ENCODE data around the gene ITGA4. TPM values are rescaled to one million over a fixed set of nuclear protein-coding genes. Genes with fewer than 3 reads are reported as not detected.

The ITGA4 gene
- total RNA-seq: 10 to 100 TPM; 27.7 to 33.6 TPM

- ATAC-seq (peak; percentile 86), DNase-seq (peak; percentile 93)
- Mint-ChIP-seq H3K4me3 (peak within 1 kb of the TSS; percentile 91), H3K9me3 (ENCODE audit: low read depth) (no peaks in the 10 kb centered on the region), H3K36me3 (ENCODE audit: low read depth) (peaks cover 7% of the 10 kb centered on the region), H3K27me3 (no peaks in the 10 kb centered on the region), H3K4me1 (peaks cover 53% of the 10 kb centered on the region), H3K27ac (peak within 1 kb of the TSS; percentile 95)
- intact Hi-C loops (cut with DNase I, micrococcal nuclease): loop anchor here (1.0 to 5.0 kb wide), 9 partner anchors 26 to 475 kb away; partner anchors contain the start of gene UBE2E3 (in 1 of the 2)
- POLR2A ChIA-PET: no interaction called here
- CTCF ChIA-PET: interaction anchor here (0.8 to 6.7 kb wide), 14 partner anchors 10 to 352 kb away, joined by 3 to 55 read pairs (median 3); no protein-coding TSS in a partner anchor
Measured at GRCh38 chr2:181457121-181457740, at the start of gene ITGA4. Gene ITGA4, plus strand, starts transcription at chr2:181457386. Its CDS starts 269 bp downstream, at chr2:181457655.

DNA sequence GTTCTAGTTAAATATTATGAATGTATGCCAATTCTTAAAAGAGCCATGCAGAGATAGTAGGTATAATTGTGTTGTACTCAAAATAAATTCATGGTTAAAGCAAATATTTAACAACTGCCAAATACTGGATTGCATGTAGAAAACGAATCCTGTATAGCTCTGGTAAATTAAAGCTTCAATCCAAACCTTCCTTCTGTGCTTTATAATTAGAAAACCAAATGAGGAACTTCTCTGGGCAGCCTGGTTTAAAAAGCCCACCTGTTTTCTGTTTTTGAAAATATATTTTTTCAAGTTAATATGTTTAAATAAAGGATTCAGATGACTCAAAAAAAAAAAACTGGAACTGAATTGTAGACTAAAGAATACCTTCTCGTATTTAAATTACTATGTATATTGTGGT lies 48.3 kb upstream of the ITGA4 start:
- H3K27ac Mint-ChIP-seq: no peak overlapping the region
- intact Hi-C loops (cut with DNase I, micrococcal nuclease): no loop called here
- no peak for DNase-seq
- peaks cover 5% of the 10 kb centered on the region for H3K36me3 Mint-ChIP-seq (ENCODE audit: low read depth)
- H3K4me1 Mint-ChIP-seq: peaks cover 2% of the 10 kb centered on the region
- ChIA-PET CTCF (no interaction called here), POLR2A (no interaction called here)
- peaks cover 8% of the 10 kb centered on the region for H3K9me3 Mint-ChIP-seq (ENCODE audit: low read depth)
- H3K27me3 Mint-ChIP-seq: no peaks in the 10 kb centered on the region
- no peak overlapping the region for H3K4me3 Mint-ChIP-seq
- ATAC-seq: no peak

DNA sequence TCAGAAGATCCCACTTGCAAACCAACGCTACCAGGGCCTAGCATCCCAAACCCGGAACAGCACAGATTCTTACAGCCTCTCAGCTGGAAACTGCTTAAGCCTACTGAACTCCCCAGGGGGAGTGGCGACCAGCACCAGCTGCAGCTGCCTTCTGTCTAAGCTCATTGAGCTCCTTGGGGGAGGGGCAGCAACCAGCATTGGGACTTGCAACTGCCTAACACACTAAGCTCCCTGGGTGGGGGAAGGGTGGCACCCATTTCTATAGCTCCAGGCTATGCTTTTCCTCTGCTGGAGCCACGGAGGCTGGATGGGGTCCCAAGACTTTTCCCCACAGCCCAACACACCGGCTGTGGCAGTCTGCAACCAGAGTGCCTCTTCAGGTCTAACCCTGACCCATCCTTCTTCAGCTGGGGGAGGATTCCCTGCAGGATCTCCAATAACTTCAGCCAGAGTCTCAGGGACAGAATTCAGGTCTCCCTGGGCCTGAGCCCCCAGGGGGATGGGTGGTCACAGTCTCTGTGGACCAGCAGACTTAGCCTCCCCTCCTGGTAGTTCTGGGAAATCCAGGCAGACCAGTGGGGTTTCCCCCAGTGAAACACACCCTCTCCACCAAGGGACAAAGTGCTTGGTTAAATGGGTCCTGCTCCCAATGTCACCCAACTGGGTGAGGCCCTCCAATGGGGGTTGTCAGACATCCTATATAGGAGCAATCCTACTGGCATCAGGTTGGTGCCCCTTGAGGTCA lies 45.9 kb upstream of the ITGA4 start:
- Mint-ChIP-seq H3K4me3 (no peak overlapping the region), H3K36me3 (ENCODE audit: low read depth) (peaks cover 9% of the 10 kb centered on the region), H3K9me3 (ENCODE audit: low read depth) (peaks cover 20% of the 10 kb centered on the region), H3K4me1 (peaks cover 2% of the 10 kb centered on the region), H3K27ac (no peak overlapping the region), H3K27me3 (no peaks in the 10 kb centered on the region)
- ATAC-seq (no peak), DNase-seq (no peak)
- intact Hi-C loops (cut with DNase I, micrococcal nuclease): no loop called here
- CTCF ChIA-PET: interaction anchor here (0.9 kb wide), 2 partner anchors 36 to 220 kb away, joined by 3 read pairs; no protein-coding TSS in a partner anchor
- POLR2A ChIA-PET: no interaction called here

GRCh38 chr2:181419129-181419855 lies 37.9 kb upstream of the ITGA4 start:
- peaks cover 9% of the 10 kb centered on the region for H3K9me3 Mint-ChIP-seq (ENCODE audit: low read depth)
- ChIA-PET CTCF (interaction anchor here (0.6 kb wide), 2 partner anchors 116 to 716 kb away, joined by 3 read pairs; no protein-coding TSS in a partner anchor), POLR2A (no interaction called here)
- intact Hi-C loops (cut with DNase I, micrococcal nuclease): no loop called here
- H3K27me3 Mint-ChIP-seq: no peaks in the 10 kb centered on the region
- no peak overlapping the region for H3K27ac Mint-ChIP-seq
- ATAC-seq (no peak), DNase-seq (no peak)
- H3K4me1 Mint-ChIP-seq: peaks cover 20% of the 10 kb centered on the region
- H3K4me3 Mint-ChIP-seq: no peak overlapping the region
- peaks cover 2% of the 10 kb centered on the region for H3K36me3 Mint-ChIP-seq (ENCODE audit: low read depth)

GRCh38 chr2:181420259-181421130 lies 36.7 kb upstream of the ITGA4 start:
- ATAC-seq (peak; percentile 37), DNase-seq (no peak)
- Mint-ChIP-seq H3K36me3 (ENCODE audit: low read depth) (no peaks in the 10 kb centered on the region), H3K27ac (peak overlapping the region; percentile 62), H3K9me3 (ENCODE audit: low read depth) (peaks cover 1% of the 10 kb centered on the region), H3K4me3 (no peak overlapping the region), H3K4me1 (peaks cover 20% of the 10 kb centered on the region), H3K27me3 (no peaks in the 10 kb centered on the region)
- intact Hi-C loops (cut with DNase I, micrococcal nuclease): loop anchor here in 1 of 2 experiments (5.0 kb wide), 1 partner anchor 37 kb away; the partner anchor contains the start of gene ITGA4
- ChIA-PET CTCF (interaction anchor here (0.6 to 1.4 kb wide), 5 partner anchors 9 to 316 kb away, joined by 3 read pairs; no protein-coding TSS in a partner anchor), POLR2A (no interaction called here)

GRCh38 chr2:181421131-181421458 lies 36.1 kb upstream of the ITGA4 start:
- intact Hi-C loops (cut with DNase I, micrococcal nuclease): loop anchor here in 1 of 2 experiments (5.0 kb wide), 1 partner anchor 36 kb away; the partner anchor contains the start of gene ITGA4
- ATAC-seq: peak; percentile 77
- no peak for DNase-seq
- no peaks in the 10 kb centered on the region for H3K27me3 Mint-ChIP-seq
- ChIA-PET POLR2A (no interaction called here), CTCF (interaction anchor here (0.6 to 1.4 kb wide), 3 partner anchors 40 to 316 kb away, joined by 3 read pairs; no protein-coding TSS in a partner anchor)
- no peaks in the 10 kb centered on the region for H3K9me3 Mint-ChIP-seq (ENCODE audit: low read depth)
- no peaks in the 10 kb centered on the region for H3K36me3 Mint-ChIP-seq (ENCODE audit: low read depth)
- peak overlapping the region; percentile 62 for H3K27ac Mint-ChIP-seq
- H3K4me3 Mint-ChIP-seq: no peak overlapping the region
- H3K4me1 Mint-ChIP-seq: peaks cover 20% of the 10 kb centered on the region

GRCh38 chr2:181421464-181421863 lies 35.7 kb upstream of the ITGA4 start:
- Mint-ChIP-seq H3K4me3 (no peak overlapping the region), H3K27me3 (no peaks in the 10 kb centered on the region), H3K27ac (peak overlapping the region; percentile 62), H3K4me1 (peaks cover 20% of the 10 kb centered on the region), H3K36me3 (ENCODE audit: low read depth) (no peaks in the 10 kb centered on the region), H3K9me3 (ENCODE audit: low read depth) (no peaks in the 10 kb centered on the region)
- ChIA-PET POLR2A (no interaction called here), CTCF (interaction anchor here (0.6 to 1.4 kb wide), 3 partner anchors 39 to 317 kb away, joined by 3 read pairs; no protein-coding TSS in a partner anchor)
- ATAC-seq: no peak
- DNase-seq: no peak
- intact Hi-C loops (cut with DNase I, micrococcal nuclease): loop anchor here in 1 of 2 experiments (5.0 kb wide), 1 partner anchor 36 kb away; the partner anchor contains the start of gene ITGA4

GRCh38 chr2:181426672-181427071 lies 30.5 kb upstream of the ITGA4 start:
- ATAC-seq: no peak
- Mint-ChIP-seq H3K36me3 (ENCODE audit: low read depth) (no peaks in the 10 kb centered on the region), H3K4me3 (no peak overlapping the region), H3K4me1 (peaks cover 29% of the 10 kb centered on the region), H3K9me3 (ENCODE audit: low read depth) (no peaks in the 10 kb centered on the region), H3K27me3 (no peaks in the 10 kb centered on the region), H3K27ac (no peak overlapping the region)
- DNase-seq: no peak
- CTCF ChIA-PET: interaction anchor here (0.7 to 2.5 kb wide), 3 partner anchors 34 to 289 kb away, joined by 3 to 7 read pairs (median 3); no protein-coding TSS in a partner anchor
- intact Hi-C loops (cut with DNase I, micrococcal nuclease): no loop called here
- POLR2A ChIA-PET: interaction anchor here (0.6 to 0.7 kb wide), 2 partner anchors 33 kb away, joined by 3 read pairs; no protein-coding TSS in a partner anchor

GRCh38 chr2:181430406-181431118 lies 26.6 kb upstream of the ITGA4 start:
- CTCF ChIA-PET: interaction anchor here (0.5 to 1.6 kb wide), 10 partner anchors 25 to 227 kb away, joined by 3 to 10 read pairs (median 3); partner anchors contain the start of gene ITGA4
- Mint-ChIP-seq H3K27me3 (no peaks in the 10 kb centered on the region), H3K9me3 (ENCODE audit: low read depth) (peaks cover 4% of the 10 kb centered on the region), H3K4me1 (peaks cover 24% of the 10 kb centered on the region), H3K4me3 (no peak overlapping the region), H3K27ac (peak overlapping the region; percentile 63), H3K36me3 (ENCODE audit: low read depth) (no peaks in the 10 kb centered on the region)
- POLR2A ChIA-PET: no interaction called here
- intact Hi-C loops (cut with DNase I, micrococcal nuclease): loop anchor here (1.0 to 10.0 kb wide), 3 partner anchors 25 to 284 kb away; partner anchors contain the start of gene ITGA4 (in 1 of the 2)
- DNase-seq (peak; percentile 9), ATAC-seq (peak; percentile 75)

DNA sequence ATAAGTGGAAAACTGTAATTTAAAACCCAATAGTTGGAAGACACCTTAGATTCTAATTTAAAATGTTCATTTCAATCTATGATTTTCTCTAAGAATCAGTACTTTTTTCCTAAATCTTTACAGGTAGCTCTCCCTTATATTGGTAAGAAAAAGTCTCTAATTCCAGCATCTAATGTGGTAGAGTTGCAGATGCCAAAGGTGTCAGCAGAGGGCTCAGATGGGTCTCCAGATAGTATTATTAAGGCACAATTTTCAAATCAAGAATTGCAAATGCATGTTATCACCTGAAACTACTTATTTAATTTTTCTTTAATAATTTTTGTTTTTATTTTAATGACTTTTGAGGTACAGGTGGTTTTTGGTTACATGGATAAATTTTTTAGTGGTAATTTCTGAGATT lies 25.5 kb upstream of the ITGA4 start:
- Mint-ChIP-seq H3K4me1 (peaks cover 24% of the 10 kb centered on the region), H3K4me3 (no peak overlapping the region), H3K27ac (no peak overlapping the region), H3K9me3 (ENCODE audit: low read depth) (peaks cover 4% of the 10 kb centered on the region), H3K36me3 (ENCODE audit: low read depth) (no peaks in the 10 kb centered on the region), H3K27me3 (no peaks in the 10 kb centered on the region)
- CTCF ChIA-PET: interaction anchor here (0.6 to 1.6 kb wide), 9 partner anchors 24 to 164 kb away, joined by 3 to 10 read pairs (median 3); partner anchors contain the start of gene ITGA4
- POLR2A ChIA-PET: no interaction called here
- ATAC-seq: no peak
- DNase-seq: no peak
- intact Hi-C loops (cut with DNase I, micrococcal nuclease): loop anchor here (2.0 to 10.0 kb wide), 2 partner anchors 25 to 283 kb away; partner anchors contain the start of gene ITGA4 (in 1 of the 2)

Data from activated CD4-positive, alpha-beta T cell treated with anti-CD3 and anti-CD28 coated beads for 36 hours (primary cell).